Measurements from ENCODE around the gene USP34. TPM values are rescaled to one million over a fixed set of nuclear protein-coding genes. Genes with fewer than 3 reads are reported as not detected.
"Not testable (repeated sequence)": the region's sequence is repeated elsewhere in the genome, so short reads cannot be mapped to it uniquely, and the experiment has no call there.

USP34 gene
- total RNA-seq, 2 experiments from 2014 or later = 59.5 to 60.4 TPM

DNA sequence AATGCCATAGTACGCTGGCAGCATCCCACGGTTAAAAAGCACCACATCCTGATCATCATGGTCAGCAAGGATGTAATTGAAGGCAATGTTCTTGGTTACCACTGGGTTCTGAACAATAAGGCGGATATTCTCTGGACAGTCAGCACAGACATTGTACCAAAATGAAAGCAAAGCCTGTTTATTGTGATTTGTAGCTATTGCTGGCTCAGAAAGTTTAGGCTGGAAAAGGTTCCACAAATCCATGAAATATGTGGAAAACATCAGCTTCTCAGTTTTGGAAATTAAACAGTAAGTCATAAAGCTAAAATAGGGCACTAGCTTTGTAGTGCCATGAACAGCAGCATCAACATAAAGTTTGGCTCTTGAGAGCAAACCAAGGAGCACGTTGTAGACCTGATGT, 256.7 kb downstream of the USP34 start:
- H3K27ac Mint-ChIP-seq = no peak overlapping the region
- peaks cover 12% of the 10 kb centered on the region for H3K36me3 Mint-ChIP-seq (ENCODE audit: low read depth)
- no peak for DNase-seq
- no peak overlapping the region for H3K4me3 Mint-ChIP-seq
- no peaks in the 10 kb centered on the region for H3K9me3 Mint-ChIP-seq
- H3K4me1 Mint-ChIP-seq (ENCODE audit: low read depth) = no peaks in the 10 kb centered on the region
- CTCF ChIA-PET = no interaction called here
- H3K27me3 Mint-ChIP-seq (ENCODE audit: low read depth) = no peaks in the 10 kb centered on the region
- intact Hi-C loops (cut with micrococcal nuclease) = no loop called here

DNA sequence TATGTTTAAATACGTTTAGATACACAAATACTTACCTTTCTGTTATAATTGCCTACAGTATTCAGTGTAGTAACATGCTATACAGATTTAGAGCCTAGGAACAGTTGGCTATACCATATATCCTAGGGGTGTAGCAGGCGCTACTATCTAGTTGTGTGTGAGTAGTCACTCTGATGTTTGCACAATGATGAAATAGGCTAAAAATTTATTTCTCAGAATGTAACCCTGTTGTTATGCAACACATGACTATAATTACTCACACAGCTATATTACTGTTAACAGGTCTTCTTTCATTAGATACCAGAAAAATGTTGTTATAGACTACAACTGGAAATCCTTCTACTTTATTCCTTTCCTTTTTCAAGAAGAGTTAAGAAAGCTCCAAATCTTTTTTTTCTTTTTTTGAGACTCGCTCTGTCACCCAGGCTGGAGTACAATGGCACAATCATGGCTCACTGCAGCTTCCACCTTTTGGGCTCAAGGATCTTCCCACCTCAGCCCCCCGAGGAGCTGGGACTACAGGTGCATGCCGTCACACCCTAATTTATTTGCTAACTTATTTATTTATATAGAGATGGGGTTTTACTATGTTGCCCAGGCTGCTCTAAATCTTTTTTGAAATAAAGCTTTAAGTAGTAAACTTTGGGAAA, 260.4 kb downstream of the USP34 start:
- H3K4me3 Mint-ChIP-seq = no peak overlapping the region
- H3K36me3 Mint-ChIP-seq (ENCODE audit: low read depth) = peaks cover 7% of the 10 kb centered on the region
- no peaks in the 10 kb centered on the region for H3K27me3 Mint-ChIP-seq (ENCODE audit: low read depth)
- peak overlapping the region; percentile 53 for H3K27ac Mint-ChIP-seq
- no peak for DNase-seq
- intact Hi-C loops (cut with micrococcal nuclease) = no loop called here
- H3K4me1 Mint-ChIP-seq (ENCODE audit: low read depth) = peaks cover 2% of the 10 kb centered on the region
- CTCF ChIA-PET = interaction anchor here (1.0 kb wide), 1 partner anchor 8 kb away, joined by 3 read pairs; no protein-coding TSS in a partner anchor
- H3K9me3 Mint-ChIP-seq = no peaks in the 10 kb centered on the region

DNA sequence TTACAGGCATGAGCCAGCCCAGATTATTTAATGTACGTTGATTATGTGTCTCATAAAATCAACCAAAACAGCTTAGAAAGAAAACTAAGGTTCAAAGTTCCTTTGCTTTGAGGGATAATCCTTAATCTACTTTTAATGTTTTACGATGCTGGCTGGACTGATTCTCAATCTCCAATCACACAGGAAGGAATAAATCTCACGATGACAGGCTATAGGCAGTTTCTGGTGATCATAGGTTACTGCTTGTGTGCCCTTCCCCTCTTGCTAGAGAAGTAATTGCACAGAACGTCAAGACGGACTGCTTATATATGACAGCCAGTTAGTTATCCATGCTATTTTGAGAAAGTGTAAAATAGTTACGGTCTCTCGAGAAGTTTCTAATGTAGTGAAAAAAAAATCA, 265.8 kb downstream of the USP34 start:
- CTCF ChIA-PET = no interaction called here
- H3K4me1 Mint-ChIP-seq (ENCODE audit: low read depth) = peaks cover 2% of the 10 kb centered on the region
- H3K27ac Mint-ChIP-seq = no peak overlapping the region
- no peak overlapping the region for H3K4me3 Mint-ChIP-seq
- intact Hi-C loops (cut with micrococcal nuclease) = no loop called here
- H3K36me3 Mint-ChIP-seq (ENCODE audit: low read depth) = peaks cover 19% of the 10 kb centered on the region
- H3K9me3 Mint-ChIP-seq = no peaks in the 10 kb centered on the region
- no peaks in the 10 kb centered on the region for H3K27me3 Mint-ChIP-seq (ENCODE audit: low read depth)
- no peak for DNase-seq

DNA sequence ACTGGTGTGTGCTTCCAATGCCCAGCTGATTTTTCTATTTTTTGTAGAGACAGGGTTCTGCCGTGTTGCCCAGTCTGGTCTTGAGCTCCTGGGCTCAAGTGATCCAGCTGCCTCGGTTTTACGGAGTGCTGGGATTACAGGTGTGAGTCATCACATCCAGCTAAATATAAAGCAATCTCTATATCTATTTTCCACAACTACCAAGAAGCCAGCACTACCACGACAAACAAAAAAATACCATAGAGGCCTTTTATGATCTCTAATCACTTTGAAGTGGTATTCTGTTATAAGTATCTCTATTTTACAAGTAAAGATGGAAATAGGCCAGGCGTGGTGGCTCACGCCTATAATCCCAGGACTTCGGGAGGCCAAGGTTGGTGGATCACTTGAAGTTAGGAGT, 274.2 kb downstream of the USP34 start:
- no peak overlapping the region for H3K27ac Mint-ChIP-seq
- CTCF ChIA-PET = interaction anchor here (1.0 kb wide), 1 partner anchor 13 kb away, joined by 3 read pairs; no protein-coding TSS in a partner anchor
- no peaks in the 10 kb centered on the region for H3K9me3 Mint-ChIP-seq
- H3K36me3 Mint-ChIP-seq (ENCODE audit: low read depth) = peaks cover 13% of the 10 kb centered on the region
- H3K4me1 Mint-ChIP-seq (ENCODE audit: low read depth) = peaks cover 13% of the 10 kb centered on the region
- no peak overlapping the region for H3K4me3 Mint-ChIP-seq
- DNase-seq = no peak
- no peaks in the 10 kb centered on the region for H3K27me3 Mint-ChIP-seq (ENCODE audit: low read depth)
- intact Hi-C loops (cut with micrococcal nuclease) = no loop called here

DNA sequence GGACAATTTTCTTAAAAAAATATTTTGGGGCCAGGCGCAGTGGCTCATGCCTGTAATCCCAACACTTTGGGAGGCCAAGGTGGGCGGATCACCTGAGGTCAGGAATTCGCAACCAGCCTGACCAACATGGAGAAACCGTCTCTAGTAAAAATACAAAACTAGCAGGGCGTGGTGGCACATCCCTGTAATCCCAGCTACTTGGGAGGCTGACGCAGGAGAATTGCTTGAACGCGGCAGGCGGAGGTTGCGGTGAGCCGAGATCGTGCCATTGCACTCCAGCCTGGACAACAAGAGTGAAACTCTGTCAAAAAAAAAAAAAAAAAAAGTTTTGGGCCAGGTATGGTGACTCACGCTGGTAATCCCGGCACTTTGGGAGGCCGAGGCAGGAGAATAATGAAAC, 276.2 kb downstream of the USP34 start:
- intact Hi-C loops (cut with micrococcal nuclease) = not testable (repeated sequence)

DNA sequence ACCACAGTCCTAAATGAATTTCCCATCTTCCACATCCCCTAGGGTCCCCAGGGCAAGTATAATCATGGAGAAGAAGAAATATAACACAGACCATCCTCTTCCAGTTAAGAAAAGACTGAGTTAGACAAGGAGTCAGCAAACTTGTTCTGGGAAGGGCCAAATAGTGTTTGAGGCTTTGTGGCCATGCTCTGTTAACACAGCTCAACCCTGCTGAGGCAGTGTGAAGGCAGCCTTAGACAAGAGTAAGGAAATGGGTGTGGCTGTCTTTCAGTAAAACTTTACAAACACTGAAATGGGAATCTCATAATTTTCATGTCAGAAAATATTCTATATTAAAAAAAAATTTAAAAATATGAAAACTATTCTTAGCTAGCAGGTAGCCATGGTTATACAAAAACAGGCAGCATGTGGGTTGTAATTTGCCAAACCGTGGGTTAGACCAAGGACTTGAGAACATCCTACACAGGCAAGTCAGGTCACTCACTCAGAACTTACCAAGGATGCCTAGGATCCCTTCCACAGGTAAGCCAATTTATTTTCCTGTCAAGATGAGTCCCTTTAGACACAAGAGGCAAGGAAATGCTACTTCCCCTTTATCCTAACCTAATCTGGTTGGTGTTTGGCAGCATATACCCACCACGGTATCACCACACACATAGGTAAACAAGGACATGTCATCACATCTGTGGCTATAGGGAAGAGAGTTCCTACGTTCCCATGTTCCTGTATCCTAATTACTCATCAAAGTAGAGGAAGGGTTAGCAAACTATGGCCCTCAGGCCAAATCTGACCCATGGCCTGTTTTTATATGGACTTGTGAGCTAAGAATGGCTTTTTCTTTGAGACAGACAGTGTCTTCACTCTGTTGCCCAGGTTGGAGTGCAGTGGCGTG, 277.0 kb downstream of the USP34 start:
- Mint-ChIP-seq H3K4me3 (no peak overlapping the region), H3K27me3 (ENCODE audit: low read depth) (no peaks in the 10 kb centered on the region), H3K36me3 (ENCODE audit: low read depth) (peaks cover 18% of the 10 kb centered on the region), H3K4me1 (ENCODE audit: low read depth) (peaks cover 26% of the 10 kb centered on the region), H3K27ac (peak overlapping the region; percentile 61), H3K9me3 (no peaks in the 10 kb centered on the region)
- intact Hi-C loops (cut with micrococcal nuclease) = no loop called here
- DNase-seq = no peak
- CTCF ChIA-PET = interaction anchor here (1.2 kb wide), 1 partner anchor 16 kb away, joined by 5 read pairs; no protein-coding TSS in a partner anchor

More for the DNA sequence above, 276.2 kb downstream of the USP34 start:
- H3K9me3 Mint-ChIP-seq; H3K4me3 Mint-ChIP-seq; H3K27ac Mint-ChIP-seq; DNase-seq; H3K27me3 Mint-ChIP-seq (ENCODE audit: low read depth): not testable (repeated sequence)
- Mint-ChIP-seq H3K36me3 (ENCODE audit: low read depth) (peaks cover 14% of the 10 kb centered on the region), H3K4me1 (ENCODE audit: low read depth) (peaks cover 26% of the 10 kb centered on the region)
- CTCF ChIA-PET = interaction anchor here (1.2 kb wide), 1 partner anchor 17 kb away, joined by 5 read pairs; no protein-coding TSS in a partner anchor

DNA sequence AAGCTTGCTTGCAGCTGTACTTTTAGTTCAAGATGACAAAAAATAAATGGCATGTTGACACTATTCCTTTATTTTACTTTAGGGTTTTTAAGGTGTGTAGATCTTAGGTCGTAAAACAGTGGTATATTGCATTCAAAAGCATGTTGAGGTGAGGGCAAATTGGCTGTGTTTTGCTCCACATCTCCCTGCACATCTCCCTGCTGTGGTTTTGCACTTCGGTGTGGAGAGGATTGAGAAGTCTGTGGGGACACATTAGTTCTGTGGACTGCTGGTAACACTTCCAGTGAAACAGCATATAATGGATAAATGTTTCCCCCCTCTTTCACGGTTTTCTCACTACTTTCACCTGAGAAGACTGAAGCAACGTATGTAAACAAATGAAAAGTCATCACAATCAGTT, 283.8 kb downstream of the USP34 start:
- no peaks in the 10 kb centered on the region for H3K9me3 Mint-ChIP-seq
- DNase-seq = no peak
- peak overlapping the region; percentile 33 for H3K27ac Mint-ChIP-seq

DNA sequence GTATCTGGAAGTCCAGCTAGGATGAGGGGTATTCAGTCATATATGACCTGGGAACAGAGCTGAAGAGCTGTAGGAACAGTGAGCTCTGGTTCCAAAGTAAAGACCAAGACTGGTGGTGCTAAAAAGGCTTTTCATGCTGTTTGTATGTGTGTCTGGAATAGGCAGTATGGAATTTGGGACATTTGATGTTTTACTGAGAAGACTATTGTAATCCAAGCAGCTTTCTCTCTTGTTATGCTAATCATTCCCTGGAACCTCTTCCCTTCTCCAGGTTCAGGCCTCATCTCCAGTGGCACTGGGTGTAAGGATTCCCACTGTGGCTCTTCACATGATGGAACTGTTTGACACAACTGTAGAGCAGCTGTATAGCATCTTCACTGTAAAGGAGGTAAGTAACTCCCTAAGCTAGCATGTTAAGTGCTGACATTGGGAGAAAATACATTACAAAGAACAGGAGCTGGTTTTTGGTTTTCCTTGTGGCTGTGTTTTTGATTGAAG, 285.6 kb downstream of the USP34 start:
- Mint-ChIP-seq H3K36me3 (ENCODE audit: low read depth) (peaks cover 78% of the 10 kb centered on the region), H3K9me3 (no peaks in the 10 kb centered on the region), H3K4me1 (ENCODE audit: low read depth) (peaks cover 52% of the 10 kb centered on the region), H3K27ac (peak overlapping the region; percentile 43), H3K27me3 (ENCODE audit: low read depth) (no peaks in the 10 kb centered on the region), H3K4me3 (no peak overlapping the region)
- no peak for DNase-seq
- intact Hi-C loops (cut with micrococcal nuclease) = no loop called here
- CTCF ChIA-PET = interaction anchor here (0.6 to 0.8 kb wide), 2 partner anchors 38 to 694 kb away, joined by 3 to 4 read pairs; no protein-coding TSS in a partner anchor

More for the DNA sequence above, 283.8 kb downstream of the USP34 start:
- Mint-ChIP-seq H3K4me1 (ENCODE audit: low read depth) (peaks cover 44% of the 10 kb centered on the region), H3K4me3 (no peak overlapping the region), H3K27me3 (ENCODE audit: low read depth) (no peaks in the 10 kb centered on the region), H3K36me3 (ENCODE audit: low read depth) (peaks cover 63% of the 10 kb centered on the region)
- intact Hi-C loops (cut with micrococcal nuclease) = no loop called here
- CTCF ChIA-PET = no interaction called here

DNA sequence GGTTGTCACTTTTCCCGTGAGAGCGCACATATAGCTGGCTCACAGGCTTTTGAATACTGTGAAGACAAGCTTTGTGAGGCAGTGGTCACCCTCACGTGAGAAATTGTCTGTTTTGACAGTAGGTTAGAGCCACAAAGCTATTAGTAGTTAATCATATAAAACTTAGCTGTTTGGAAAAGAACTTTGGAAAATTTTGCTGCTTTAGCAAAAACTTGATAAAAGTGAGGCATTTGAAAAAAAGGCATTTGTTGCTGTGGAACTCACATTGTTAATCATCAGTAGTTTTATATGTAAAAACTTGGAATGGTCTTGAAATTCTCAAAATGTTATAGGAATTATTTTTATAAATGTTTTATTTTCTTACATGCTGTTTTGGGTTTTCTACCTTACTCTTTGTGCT, 286.6 kb downstream of the USP34 start:
- no peak overlapping the region for H3K4me3 Mint-ChIP-seq
- no peaks in the 10 kb centered on the region for H3K9me3 Mint-ChIP-seq
- H3K27me3 Mint-ChIP-seq (ENCODE audit: low read depth) = no peaks in the 10 kb centered on the region
- no peak for DNase-seq
- no peak overlapping the region for H3K27ac Mint-ChIP-seq
- CTCF ChIA-PET = interaction anchor here (1.0 kb wide), 1 partner anchor 13 kb away, joined by 3 read pairs; no protein-coding TSS in a partner anchor
- H3K4me1 Mint-ChIP-seq (ENCODE audit: low read depth) = peaks cover 56% of the 10 kb centered on the region
- intact Hi-C loops (cut with micrococcal nuclease) = no loop called here
- H3K36me3 Mint-ChIP-seq (ENCODE audit: low read depth) = peaks cover 79% of the 10 kb centered on the region

DNA sequence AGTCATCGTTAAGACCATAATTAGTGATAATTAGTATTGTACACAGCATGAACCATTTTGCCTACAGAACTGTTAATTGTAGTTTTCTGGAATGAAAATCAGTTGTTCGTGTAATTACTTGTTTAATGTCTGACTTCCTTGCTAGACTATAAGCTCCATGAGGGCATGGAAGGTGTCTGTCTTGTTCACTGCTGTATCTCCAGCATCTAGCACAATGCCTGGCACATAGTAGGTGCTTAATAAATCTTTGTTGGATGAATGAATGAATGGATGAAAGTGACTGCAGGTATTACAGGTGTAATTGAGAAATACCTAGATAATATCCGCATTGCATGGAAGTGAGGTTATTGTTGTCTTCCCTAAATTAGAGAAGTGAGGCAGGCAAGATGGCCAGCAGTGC, 287.1 kb downstream of the USP34 start:
- CTCF ChIA-PET = interaction anchor here (0.7 to 1.0 kb wide), 2 partner anchors 13 to 37 kb away, joined by 3 read pairs; no protein-coding TSS in a partner anchor
- Mint-ChIP-seq H3K36me3 (ENCODE audit: low read depth) (peaks cover 80% of the 10 kb centered on the region), H3K4me3 (no peak overlapping the region), H3K4me1 (ENCODE audit: low read depth) (peaks cover 61% of the 10 kb centered on the region), H3K27me3 (ENCODE audit: low read depth) (no peaks in the 10 kb centered on the region), H3K9me3 (no peaks in the 10 kb centered on the region), H3K27ac (peak overlapping the region; percentile 21)
- intact Hi-C loops (cut with micrococcal nuclease) = no loop called here
- no peak for DNase-seq

DNA sequence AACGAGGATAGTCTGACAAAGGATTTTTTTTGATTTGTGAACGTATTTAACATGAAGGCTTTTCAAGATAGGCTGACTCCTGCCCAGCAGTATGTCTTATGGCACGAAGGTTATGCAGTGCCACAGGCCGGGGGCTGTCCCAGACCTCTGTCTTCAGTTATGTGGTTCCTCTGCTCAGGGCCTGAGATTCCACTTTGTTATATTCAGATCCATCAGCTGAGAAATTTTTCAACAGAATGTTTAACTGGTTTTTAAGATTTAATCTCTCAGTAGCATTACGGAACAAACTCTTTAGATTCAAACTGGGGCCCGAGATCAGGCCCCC, 288.9 kb downstream of the USP34 start:
- Mint-ChIP-seq H3K4me3 (no peak overlapping the region), H3K27me3 (ENCODE audit: low read depth) (no peaks in the 10 kb centered on the region), H3K9me3 (no peaks in the 10 kb centered on the region), H3K4me1 (ENCODE audit: low read depth) (peaks cover 67% of the 10 kb centered on the region), H3K27ac (peak overlapping the region; percentile 70), H3K36me3 (ENCODE audit: low read depth) (peaks cover 72% of the 10 kb centered on the region)
- CTCF ChIA-PET = interaction anchor here (0.6 kb wide), 1 partner anchor 161 kb away, joined by 4 read pairs; no protein-coding TSS in a partner anchor
- intact Hi-C loops (cut with micrococcal nuclease) = no loop called here
- no peak for DNase-seq

DNA sequence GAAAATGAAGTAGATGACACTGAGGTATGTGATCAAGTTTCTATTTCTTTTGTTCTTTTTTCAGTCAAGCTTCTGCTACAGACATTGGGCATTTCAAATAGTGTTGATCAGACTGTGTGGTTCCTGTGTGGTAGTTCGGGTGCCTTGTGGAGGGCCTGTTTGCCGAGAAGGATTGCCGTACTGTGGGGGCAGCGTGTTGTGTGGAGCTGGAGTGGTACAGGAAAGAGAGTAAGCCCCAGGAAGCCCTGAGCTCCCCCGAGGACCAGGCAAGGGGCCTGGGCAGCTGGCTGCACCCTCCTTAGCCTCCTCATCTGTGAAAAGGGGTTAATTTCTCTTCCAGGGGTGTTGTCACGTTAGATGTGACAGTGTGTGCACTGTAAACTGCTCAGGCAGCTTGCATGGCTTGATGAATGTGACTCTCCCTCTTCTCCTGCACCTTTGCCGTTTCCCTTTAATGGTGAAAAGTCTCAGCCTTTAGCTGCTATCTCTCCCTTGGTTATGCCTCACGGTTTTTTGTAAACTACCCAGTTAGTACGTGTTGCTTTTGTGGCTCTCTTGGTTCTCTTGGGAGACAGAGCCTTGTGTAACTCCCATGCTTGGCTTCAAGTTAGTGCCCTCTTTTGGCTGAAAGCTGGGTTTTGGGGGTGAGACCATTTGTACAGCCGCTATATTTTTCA, 289.4 kb downstream of the USP34 start:
- Mint-ChIP-seq H3K4me3 (no peak overlapping the region), H3K4me1 (ENCODE audit: low read depth) (peaks cover 70% of the 10 kb centered on the region), H3K36me3 (ENCODE audit: low read depth) (peaks cover 69% of the 10 kb centered on the region), H3K27me3 (ENCODE audit: low read depth) (no peaks in the 10 kb centered on the region), H3K27ac (peak overlapping the region; percentile 70), H3K9me3 (no peaks in the 10 kb centered on the region)
- no peak for DNase-seq
- CTCF ChIA-PET = interaction anchor here (0.6 kb wide), 1 partner anchor 162 kb away, joined by 4 read pairs; no protein-coding TSS in a partner anchor
- intact Hi-C loops (cut with micrococcal nuclease) = no loop called here

Data from activated naive CD4-positive, alpha-beta T cell treated with anti-CD3 and anti-CD28 coated beads for 36 hours (primary cell).